ENCODE results near the gene FRY.
"Not testable (repeated sequence)": the region's sequence is repeated elsewhere in the genome, so short reads cannot be mapped to it uniquely, and the experiment has no call there.

Gene FRY

GRCh38 chr13:32044446-32044845, 12.9 kb downstream of the FRY start:
- DNase-seq, result no peak

DNA sequence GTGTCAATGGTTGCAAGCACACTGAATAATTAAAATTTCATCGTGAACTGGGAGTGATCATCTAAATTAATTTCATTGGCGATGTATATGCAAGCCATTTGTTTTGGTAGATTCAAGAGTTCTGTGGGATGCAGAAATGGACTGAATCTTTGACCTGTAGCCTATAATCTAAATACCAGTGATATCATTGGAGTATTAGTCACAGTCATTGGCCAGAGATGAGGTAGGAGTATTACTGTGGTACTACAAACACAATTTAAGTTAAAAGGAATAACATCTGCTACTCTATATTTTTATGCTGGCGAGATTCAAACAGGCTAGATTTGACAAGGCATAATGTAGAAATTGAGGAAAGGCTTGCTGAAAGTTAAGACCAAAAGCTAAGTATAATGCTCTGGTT, 14.0 kb downstream of the FRY start:
- DNase-seq, result no peak

GRCh38 chr13:32045982-32046785, 14.6 kb downstream of the FRY start:
- DNase-seq, result peak; percentile 21

DNA sequence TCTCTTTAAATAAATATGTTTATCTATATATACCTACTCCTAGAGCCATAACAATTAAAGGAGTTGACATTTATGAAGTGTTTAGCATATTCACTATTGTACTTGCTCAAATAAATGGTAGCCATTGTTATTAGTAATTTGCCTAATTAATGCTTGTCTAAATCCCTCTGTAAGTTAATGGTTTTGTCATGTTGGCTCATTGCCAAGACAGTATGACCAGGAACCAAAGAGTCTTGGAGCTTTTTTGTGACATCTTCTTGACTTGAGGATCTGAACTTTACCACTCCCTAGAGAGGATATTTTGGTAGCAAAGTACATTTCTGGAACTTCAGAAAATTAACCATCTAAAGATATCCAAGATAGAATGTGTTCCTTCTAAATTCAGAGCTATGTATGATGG, 15.5 kb downstream of the FRY start:
- DNase-seq, result no peak

DNA sequence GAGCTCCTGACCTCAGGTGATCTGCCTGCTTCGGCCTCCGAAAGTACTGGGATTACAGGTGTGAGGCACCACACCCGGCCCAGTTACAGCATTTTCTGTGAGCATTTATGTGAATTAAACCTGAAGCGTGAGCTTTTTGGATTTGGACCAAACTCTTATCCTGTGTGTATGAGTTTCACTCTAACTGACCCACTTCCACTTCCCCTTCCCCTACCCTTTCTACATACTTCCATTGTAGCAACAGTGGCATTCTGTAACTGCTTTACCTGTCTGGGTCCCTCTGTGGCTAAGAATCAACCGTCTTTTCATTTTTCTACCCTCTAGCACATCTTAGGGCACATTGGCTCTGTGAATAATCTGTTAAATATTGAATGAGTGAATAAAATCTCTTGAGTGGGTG, 16.2 kb downstream of the FRY start:
- DNase-seq, result no peak

DNA sequence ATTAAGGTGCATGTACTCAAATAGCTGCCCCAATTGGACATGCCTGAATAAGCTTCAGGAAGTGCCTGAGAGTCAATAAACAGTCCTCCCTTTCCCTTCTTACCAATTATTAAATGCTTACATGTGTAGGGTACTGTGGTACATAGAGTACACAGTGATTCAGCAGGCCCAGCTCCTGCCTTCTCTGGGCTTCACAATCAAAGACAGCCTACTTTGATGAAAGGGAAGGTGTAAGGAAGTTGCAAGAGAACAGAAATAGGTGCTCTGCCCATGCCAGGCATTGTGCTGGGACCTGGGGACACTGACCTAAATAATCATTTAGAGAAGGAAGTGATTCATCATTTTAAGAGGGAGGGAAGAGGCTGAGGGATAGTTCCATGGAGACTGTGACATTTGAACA, 17.2 kb downstream of the FRY start:
- DNase-seq, result no peak

DNA sequence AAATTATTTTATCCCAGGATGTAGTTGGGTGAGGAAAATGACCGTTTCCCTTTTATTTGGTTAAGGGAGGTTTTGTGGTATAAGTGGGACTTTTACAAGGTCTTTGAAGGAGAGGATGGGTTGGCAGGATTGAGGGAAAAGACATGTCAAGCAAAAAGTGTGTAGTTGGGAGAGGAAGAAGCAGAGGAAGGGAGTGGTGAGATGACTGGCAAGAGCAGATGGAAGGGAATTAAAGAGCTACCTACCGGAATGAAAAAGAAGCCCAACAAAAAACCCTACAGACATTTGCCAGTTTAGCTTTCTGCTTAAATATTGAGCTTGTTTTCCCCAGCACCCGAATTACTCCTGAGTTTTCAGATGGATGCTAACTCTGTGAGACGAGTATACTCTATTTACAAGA, 19.6 kb downstream of the FRY start:
- DNase-seq, result no peak

- DNase-seq, result peak; percentile 94
These were observed 24.7 kb downstream of the FRY start for GRCh38 chr13:32056316-32056715.

GRCh38 chr13:32057325-32057724, 25.8 kb downstream of the FRY start:
- not testable (repeated sequence) for DNase-seq

- no peak for DNase-seq
These were observed 28.0 kb downstream of the FRY start for GRCh38 chr13:32059511-32059984.

DNA sequence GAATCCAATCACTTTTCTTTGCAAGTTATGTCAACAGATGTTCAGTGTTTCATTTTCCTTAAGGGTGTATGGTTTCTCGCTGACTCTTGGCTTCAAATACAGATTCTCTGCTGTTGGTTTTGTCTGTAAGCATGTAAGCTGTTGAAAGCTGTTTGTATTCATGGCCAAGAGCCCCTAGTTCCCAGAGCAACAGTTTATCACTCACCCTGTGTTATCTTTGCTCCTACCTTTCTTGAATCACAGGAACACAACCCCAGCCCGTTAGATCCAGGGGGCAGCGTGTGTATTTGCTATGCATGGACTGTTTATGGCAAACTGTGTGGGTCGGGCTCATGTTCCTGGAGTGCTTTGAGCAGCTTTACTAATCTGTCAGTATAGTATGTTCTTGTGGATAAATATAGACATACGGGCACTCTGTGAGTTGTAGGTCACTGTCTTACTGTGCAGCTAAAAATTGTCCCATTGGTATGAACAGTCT, 28.9 kb downstream of the FRY start:
- DNase-seq, result peak; percentile 61

DNA sequence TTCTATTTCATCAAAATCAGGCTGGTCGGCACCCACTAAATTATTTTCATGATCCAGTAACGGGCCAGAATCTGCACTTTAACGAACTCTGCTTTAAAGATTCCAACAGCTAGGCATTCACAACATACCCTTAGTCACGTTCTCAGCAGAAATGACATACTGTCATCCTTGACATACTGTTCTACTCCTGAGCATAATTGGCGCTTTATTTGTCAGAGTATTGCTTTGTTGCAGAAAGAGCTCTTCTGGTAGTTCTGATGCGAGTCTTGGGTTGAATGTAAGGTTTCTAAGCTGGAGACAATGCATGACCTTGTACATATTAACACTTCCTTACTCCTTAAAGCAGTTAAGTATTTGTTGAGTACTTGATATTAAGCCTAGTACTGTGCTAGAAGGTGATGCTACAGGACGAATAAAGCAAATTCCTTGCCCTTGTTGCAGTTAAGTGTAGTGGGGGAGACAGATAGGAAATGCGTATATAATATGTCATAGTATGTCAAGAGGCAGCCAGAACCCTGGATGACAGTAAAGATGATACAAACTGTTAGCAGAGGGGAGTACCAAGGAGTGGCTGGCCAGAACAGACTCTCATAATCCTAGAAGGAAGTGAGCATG, 32.2 kb downstream of the FRY start:
- no peak for DNase-seq

DNA sequence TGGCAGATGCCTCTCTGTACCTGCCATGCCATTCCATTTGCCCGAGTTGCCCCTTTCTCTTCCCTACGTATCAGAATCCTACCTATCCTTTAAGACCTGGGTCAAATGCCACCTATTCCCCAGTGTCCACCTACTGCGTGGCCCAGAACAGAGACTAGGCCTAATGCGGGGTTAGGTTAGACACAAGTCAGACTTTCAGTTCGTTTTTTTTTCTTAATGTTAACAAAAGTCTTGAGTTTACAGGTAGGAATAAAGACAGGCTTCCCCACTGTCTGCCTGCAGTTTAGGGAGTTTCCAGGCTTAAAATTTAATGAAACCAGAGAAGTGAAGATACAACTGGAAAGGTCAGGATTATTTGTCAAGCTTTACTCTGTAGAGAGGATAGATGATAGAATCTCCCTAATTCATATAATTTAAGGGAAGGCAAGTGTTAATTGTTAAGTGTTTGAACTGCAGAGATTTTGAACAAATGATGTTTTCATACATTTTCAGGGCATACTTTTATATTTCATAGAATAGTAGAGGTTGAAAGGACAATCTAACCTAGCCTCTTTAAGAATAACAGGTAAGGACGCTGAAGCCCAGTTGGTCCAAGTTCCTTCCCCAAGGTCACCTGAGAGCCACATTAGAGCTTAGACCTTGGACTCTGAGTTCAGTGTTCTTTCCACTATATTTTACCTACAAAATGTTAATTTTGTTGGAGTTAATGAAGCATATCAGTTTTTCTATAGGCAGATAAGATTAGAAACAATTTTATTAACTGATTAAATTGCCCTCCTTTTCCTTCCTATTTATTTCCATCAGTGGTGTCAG, 35.8 kb downstream of the FRY start:
- no peak for DNase-seq

- DNase-seq, result no peak
These were observed 36.7 kb downstream of the FRY start for GRCh38 chr13:32068255-32068654.

DNA sequence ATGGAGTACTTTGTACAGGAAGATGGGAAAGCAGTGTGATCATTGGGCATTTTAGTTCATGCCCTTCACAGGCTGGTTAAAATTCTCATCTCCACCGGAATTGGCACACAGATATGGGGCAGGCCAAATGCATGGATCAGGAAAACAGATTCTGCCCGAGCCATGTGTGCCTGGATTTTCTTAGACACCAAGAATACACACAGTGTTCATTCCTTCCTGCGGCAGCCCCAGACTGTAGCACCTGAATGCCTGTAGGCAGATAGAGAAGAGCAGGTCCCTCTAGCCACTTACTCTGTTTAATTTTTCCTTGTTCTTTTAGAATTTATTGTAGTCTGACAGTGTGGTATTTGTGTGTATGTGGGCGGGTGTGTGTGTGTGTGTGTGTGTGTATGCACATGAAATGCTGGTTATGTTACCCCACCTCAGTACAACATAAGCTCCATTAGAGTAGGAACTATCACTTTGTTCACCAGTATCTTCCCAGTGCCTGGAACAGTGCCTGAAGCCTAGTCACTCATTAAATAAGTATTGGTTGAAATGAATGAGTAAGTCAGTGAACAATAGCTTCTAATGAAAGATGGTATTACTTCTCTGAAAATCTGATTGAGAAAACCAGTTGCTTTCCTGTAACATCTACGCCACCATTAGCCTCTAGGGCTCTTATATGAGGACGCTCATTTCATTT, 41.7 kb downstream of the FRY start:
- no peak for DNase-seq

DNA sequence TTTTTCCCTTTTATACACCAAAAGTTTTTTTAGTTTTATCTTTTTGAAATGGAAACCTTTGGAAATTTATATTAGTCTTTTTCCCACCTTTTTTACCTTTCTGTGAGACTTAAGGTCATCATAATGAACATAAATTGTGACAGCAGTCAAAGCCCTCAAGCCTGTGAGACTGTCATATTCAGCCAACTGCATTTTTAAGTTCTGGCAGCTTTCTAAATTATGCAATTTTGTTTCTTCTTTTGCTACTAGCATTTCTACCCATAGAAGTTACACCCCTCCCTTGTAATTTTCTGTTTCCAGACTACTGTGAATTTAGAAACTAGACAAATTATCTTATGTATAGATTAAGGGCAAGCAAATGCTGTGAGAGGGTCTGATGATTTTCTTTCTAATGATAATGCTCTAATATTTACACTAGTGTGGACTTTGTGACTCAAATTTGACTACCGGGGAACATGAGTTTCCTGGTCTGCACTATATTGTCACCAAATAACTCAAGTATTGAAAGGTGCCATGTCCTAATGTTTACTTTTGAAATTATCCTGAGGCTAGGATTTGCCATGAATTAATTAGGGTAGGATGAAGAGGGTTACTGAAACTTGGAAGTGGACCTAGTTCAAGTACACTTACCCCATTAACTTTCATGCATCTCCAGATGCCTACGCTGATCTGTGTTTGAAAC, 43.7 kb downstream of the FRY start:
- no peak for DNase-seq

DNA sequence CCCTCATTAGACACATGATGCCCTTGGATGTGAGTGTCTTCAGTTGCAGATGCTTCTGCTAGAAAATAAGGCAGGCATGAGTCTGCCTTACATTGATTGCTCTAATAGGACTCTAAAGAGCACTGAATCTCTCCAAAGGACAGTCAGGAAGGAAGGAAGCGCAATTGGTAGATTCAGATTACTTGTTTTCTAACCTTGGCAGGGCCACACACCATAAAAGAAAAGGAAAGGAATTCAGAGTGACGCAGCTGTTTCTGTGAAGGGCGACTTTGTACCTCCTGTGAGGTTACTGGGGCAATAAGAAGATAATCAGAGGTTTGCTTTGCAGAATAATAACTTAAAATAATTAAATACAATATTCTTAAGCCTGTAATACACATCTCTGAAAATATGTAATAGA, 48.0 kb downstream of the FRY start:
- no peak for DNase-seq

- DNase-seq, result no peak
These were observed 48.8 kb downstream of the FRY start for GRCh38 chr13:32080328-32080744.

DNA sequence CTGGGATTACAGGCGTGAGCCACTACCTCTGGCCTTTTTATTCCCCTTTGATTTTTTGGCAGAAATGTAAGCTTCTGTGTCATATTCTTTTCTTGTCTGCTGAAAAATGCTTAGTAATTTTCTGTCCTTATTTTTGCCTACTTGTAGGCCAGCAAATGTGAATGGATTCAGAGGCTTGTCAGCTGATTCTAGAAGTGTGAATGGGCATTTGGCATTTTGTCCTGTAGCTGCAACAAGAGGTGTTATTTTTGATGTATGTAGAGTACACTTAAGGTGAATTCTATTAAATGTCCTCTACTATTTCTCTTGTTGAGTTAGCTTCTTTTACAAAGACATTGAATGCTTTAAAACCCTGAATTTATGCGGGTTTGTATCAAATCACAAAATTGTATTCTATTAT, 50.0 kb downstream of the FRY start:
- DNase-seq, result no peak

- no peak for DNase-seq
These were observed 54.8 kb downstream of the FRY start for GRCh38 chr13:32086366-32086765.

DNA sequence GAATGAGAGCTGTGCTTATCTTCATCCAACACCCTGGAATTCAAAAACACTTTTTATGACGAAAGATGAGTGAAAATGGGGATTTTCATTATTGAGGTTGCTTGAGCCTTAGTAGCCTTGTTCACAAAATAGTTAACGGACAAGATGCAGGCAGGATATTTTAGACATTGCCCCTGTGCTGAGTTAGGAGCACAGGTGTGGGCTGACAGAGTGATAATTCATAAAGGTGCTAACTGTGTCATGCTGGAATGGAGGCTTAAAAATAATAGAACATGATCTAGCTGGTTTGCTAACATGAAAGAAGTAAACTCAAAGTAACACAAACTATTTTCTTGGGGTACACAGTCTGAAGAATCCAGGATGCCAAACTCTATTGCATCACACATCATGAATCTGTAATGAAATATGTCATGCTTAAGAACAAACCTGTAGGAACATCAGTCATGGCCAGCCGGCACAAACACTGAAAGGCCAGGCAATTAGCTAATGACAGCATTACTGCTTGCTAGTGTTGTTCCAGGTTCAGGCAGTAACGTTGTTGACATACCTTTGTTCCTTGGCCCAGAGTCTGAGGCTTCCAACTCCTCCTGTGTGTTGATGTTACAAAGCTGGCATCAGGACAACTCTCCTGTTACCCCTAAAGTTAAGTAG, 55.3 kb downstream of the FRY start:
- DNase-seq, result peak; percentile 4

All from NCI-H1092 treated with DMSO at 0.1 percent for 48 hours (cell line).